GM12878 (cell line): ENCODE measurements around the gene NAA35. TPM values are rescaled to one million over a fixed set of nuclear protein-coding genes. Genes with fewer than 3 reads are reported as not detected.

Source experiments
- ATAC-seq: fragments of 200-7000 bp; cut with Tn5 transposase; 3 replicates; pipeline ENCODE4 v1.9.1; 2020; ENCODE audit warnings: mild to moderate bottlenecking, moderate library complexity
- BruUV-seq: library from RNA; stranded (reverse); fragments of 400-500 nt; replicated peaks from 2 replicates; lab custom pipeline; 2021; lab: Mats Ljungman, UMichigan
- CTCF ChIA-PET: fragments of 300-600 bp; sonication (Branson Sonifier 250); formaldehyde crosslinking; extraction: SDS; loops from one replicate; lab custom pipeline; 2021; ENCODE audit warnings: inconsistent platforms; lab: Yijun Ruan, JAX
- POLR2A ChIA-PET: fragments of 350-600 bp; formaldehyde crosslinking; extraction: SDS; loops from one replicate; lab custom pipeline; 2021; ENCODE audit warnings: inconsistent platforms; lab: Charles Lee
- RAD21 ChIA-PET: fragments of 300-600 bp; sonication (Branson Sonifier 250); formaldehyde crosslinking; loops from one replicate; lab custom pipeline; 2023; ENCODE audit warnings: antibody characterized with exemption; ENCODE audit not compliant: unreplicated experiment; lab: Charles Lee
- SMC1A ChIA-PET: fragments of 300-600 bp; sonication (Branson Sonifier 250); formaldehyde crosslinking; loops from one replicate; lab custom pipeline; 2023; ENCODE audit not compliant: unreplicated experiment, uncharacterized antibody; lab: Charles Lee
- DNase-seq: peaks from one replicate; pipeline ENCODE4 v3.0.0-alpha.2; 2011; ENCODE audit warnings: low read depth, low spot score
- FAIRE-seq: peaks from 3 replicates; lab custom pipeline; 2011; peaks lifted over from hg19 to GRCh38; lab: Jason Lieb, UNC
- H2AFZ ChIP-seq: 2 replicates; pipeline ENCODE4 v1.6.0; 2011; ENCODE audit warnings: low read depth, low read length, control low read depth; ENCODE audit not compliant: control insufficient read depth
- H3K27ac ChIP-seq: 2 replicates; pipeline ENCODE4 v1.5.1; 2011; ENCODE audit warnings: control low read depth; ENCODE audit not compliant: control insufficient read depth, insufficient read depth
- H3K27me3 ChIP-seq, 2 experiments: replicated peaks in 1 of 2; 2 replicates each; pipeline versions ENCODE4 v1.6.0 to v1.6.1; 2011; ENCODE audit warnings: low read length in 1 of 2; ENCODE audit not compliant: control insufficient read depth in 2 of 2, insufficient read depth in 2 of 2
- H3K36me3 ChIP-seq, 2 experiments: 2 replicates each; pipeline ENCODE4 v1.5.1; 2011; ENCODE audit warnings: low read length in 1 of 2; ENCODE audit not compliant: control insufficient read depth in 2 of 2, insufficient read depth in 2 of 2
- H3K4me1 ChIP-seq: 2 replicates; pipeline ENCODE4 v1.6.1; 2011; ENCODE audit warnings: mild to moderate bottlenecking, low read length, moderate library complexity, mixed read lengths; ENCODE audit not compliant: control insufficient read depth, insufficient read depth
- H3K4me2 ChIP-seq: 2 replicates; pipeline ENCODE4 v1.6.0; 2011; ENCODE audit warnings: control low read depth; ENCODE audit not compliant: control insufficient read depth, insufficient read depth
- H3K4me3 ChIP-seq: fragments of 200-600 bp; sonication (generic); 2 replicates; pipeline ENCODE4 v1.5.1; 2016
- H3K79me2 ChIP-seq: 2 replicates; pipeline ENCODE4 v1.6.0; 2011; ENCODE audit warnings: low read length; ENCODE audit not compliant: control insufficient read depth, insufficient read depth
- H3K9ac ChIP-seq: 2 replicates; pipeline ENCODE4 v1.8.0; 2011; ENCODE audit warnings: low read length, control low read depth, mixed read lengths; ENCODE audit not compliant: control insufficient read depth, insufficient read depth
- H3K9me3 ChIP-seq: replicated peaks from 3 replicates; pipeline ENCODE4 v1.5.1; 2011; ENCODE audit warnings: mild to moderate bottlenecking, low read length; ENCODE audit not compliant: control insufficient read depth, insufficient read depth
- H4K20me1 ChIP-seq: 2 replicates; pipeline ENCODE4 v1.6.0; 2011; ENCODE audit not compliant: control insufficient read depth, insufficient read depth
- CHD4 ChIP-seq: fragments of 200-600 bp; sonication (generic); IDR thresholded peaks from 2 replicates; pipeline ENCODE4 v1.6.1; 2016; ENCODE audit warnings: mild to moderate bottlenecking
- CTCF ChIP-seq, 3 experiments: IDR thresholded peaks in 2 of 3; conservative IDR thresholded peaks in 1 of 3; 2 replicates each; pipeline ENCODE4 v1.5.1; 2011; ENCODE audit warnings: low read depth in 3 of 3, low read length in 3 of 3, mild to moderate bottlenecking in 3 of 3, control low read depth in 2 of 3, moderate library complexity in 2 of 3, inconsistent platforms in 1 of 3, mixed read lengths in 1 of 3; ENCODE audit not compliant: control insufficient read depth in 2 of 3, insufficient read depth in 1 of 3; ENCODE audit errors: extremely low read depth in 1 of 3
- ELK1 ChIP-seq: IDR thresholded peaks from 2 replicates; pipeline ENCODE4 v1.6.1; 2012; ENCODE audit warnings: low read depth, low read length, improper control_type of control experiment
- MTA3 ChIP-seq: IDR thresholded peaks from 2 replicates; pipeline ENCODE4 v1.6.1; 2012; ENCODE audit warnings: low read length, inconsistent platforms, borderline replicate concordance
- NFXL1 ChIP-seq: fragments of 450-650 bp; IDR thresholded peaks from 2 replicates; pipeline ENCODE4 v1.6.1; 2017; ENCODE audit warnings: antibody characterized with exemption, mild to moderate bottlenecking, borderline replicate concordance
- NFYA ChIP-seq: IDR thresholded peaks from 2 replicates; pipeline ENCODE4 v1.6.1; 2011; ENCODE audit warnings: low read depth, mild to moderate bottlenecking, low read length, improper control_type of control experiment, borderline replicate concordance
- RB1 ChIP-seq: fragments of 450-650 bp; formaldehyde crosslinking; IDR thresholded peaks from 2 replicates; pipeline ENCODE4 v1.6.1; 2017; ENCODE audit warnings: mild to moderate bottlenecking, borderline replicate concordance
- TAF1 ChIP-seq: IDR thresholded peaks from 2 replicates; pipeline ENCODE4 v1.6.1; 2011; ENCODE audit warnings: mild to moderate bottlenecking, low read depth, low read length, borderline replicate concordance
- TCF3 ChIP-seq: IDR thresholded peaks from 2 replicates; pipeline ENCODE4 v1.6.1; 2012; ENCODE audit warnings: low read depth, mild to moderate bottlenecking, low read length, borderline replicate concordance; ENCODE audit not compliant: insufficient read depth
- YBX1 ChIP-seq: fragments of 450-650 bp; IDR thresholded peaks from 2 replicates; pipeline ENCODE4 v1.6.1; 2016; ENCODE audit warnings: antibody characterized with exemption
- ZBTB4 ChIP-seq: fragments of 450-650 bp; formaldehyde crosslinking; IDR thresholded peaks from 2 replicates; pipeline ENCODE4 v1.4.0; 2022; ENCODE audit warnings: mild to moderate bottlenecking, moderate library complexity
- WGBS: methylation state at CpG from one replicate; pipeline ENCODE4 v1.1.6; 2016; ENCODE audit warnings: low lambda C conversion rate; ENCODE audit not compliant: insufficient replicate concordance, insufficient coverage; ENCODE audit errors: missing lambda C conversion rate; 5-methylcytosine and 5-hydroxymethylcytosine counted together
- in situ Hi-C: fragments of 300-500 bp; cut with MboI; formaldehyde crosslinking; loops from 9 replicates; pipeline ENCODE4 v1.14.3; 2018; ENCODE audit warnings: mixed read lengths
- intact Hi-C: fragments of 100-400 bp; cut with micrococcal nuclease; formaldehyde crosslinking; loops from one replicate; pipeline ENCODE4 v1.14.2; 2022; ENCODE audit not compliant: unreplicated experiment
- polyA plus RNA-seq, 11 experiments: library from polyadenylated mRNA; depleted of rRNA in 4 of 11; unstranded in 6 of 11; stranded (reverse) in 5 of 11; fragments of >200 nt; fragmentation: Nextera tagmentation in 4 of 11; fragmentation: Illumina TruSeq in 1 of 11; extraction: Ambion mirVana in 4 of 11; extraction: Trizol in 1 of 11; gene quantifications; 1 replicate in 1 of 11; 2 replicates in 10 of 11; pipeline versions ENCODE4 v1.2.1 to v1.2.3, GENCODE V29; 2011 to 2016; ENCODE audit warnings: inconsistent platforms in 2 of 11, missing spikeins in 2 of 11, low read depth in 1 of 11
- total RNA-seq, 4 experiments: library from RNA; depleted of rRNA in 3 of 4; stranded (reverse); fragments of >200 nt in 3 of 4; fragmentation: Illumina TruSeq in 1 of 4; extraction: Trizol in 1 of 4; gene quantifications; 2 replicates each; pipeline versions ENCODE4 v1.2.1 to v1.2.3, GENCODE V29; 2013 to 2021

The NAA35 gene
- total and polyA plus RNA-seq, 10 of the 15 experiments (the other 5 are each of a cell fraction or from before 2014, with no cell fraction given) = 15.5 to 38.0 (median 26.9) TPM

- RAD21 ChIA-PET = no interaction called here
- CTCF ChIA-PET = interaction anchor here (0.6 kb wide), 1 partner anchor 15 kb away, joined by 3 read pairs; no protein-coding TSS in a partner anchor
- H3K4me3 ChIP-seq = no peak overlapping the region
- no peak overlapping the region for H3K4me2 ChIP-seq
- no peaks in the 10 kb centered on the region for H3K27me3 ChIP-seq
- DNase-seq (no peak), FAIRE-seq (no peak), ATAC-seq (no peak)
- SMC1A ChIA-PET = no interaction called here
- no peaks in the 10 kb centered on the region for H3K9me3 ChIP-seq
- no peaks in the 10 kb centered on the region for H4K20me1 ChIP-seq
- no peak overlapping the region for H2AFZ ChIP-seq
- H3K79me2 ChIP-seq = no peaks in the 10 kb centered on the region
- H3K27ac ChIP-seq = no peak overlapping the region
- no peak for TF ChIP-seq ZBTB4 (CRISPR knock-in tag)
- intact Hi-C loops = no loop called here
- WGBS = 79% methylated on average over 3 of the region's 3 CpGs
- POLR2A ChIA-PET = no interaction called here
- BruUV-seq = no TSS peak
- peaks cover 0 to 6% of the 10 kb centered on the region in 2 experiments; a peak in 2 of 4 replicates for H3K36me3 ChIP-seq
- in situ Hi-C loops = no loop called here
- H3K9ac ChIP-seq = no peak overlapping the region
- H3K4me1 ChIP-seq = no peaks in the 10 kb centered on the region; the same call in 1 of the 2 replicates
Measured at GRCh38 chr9:85987236-85987635, 46.3 kb downstream of the NAA35 start.

GRCh38 chr9:85994191-85994590 lies 53.2 kb downstream of the NAA35 start:
- Histone ChIP-seq H3K79me2 (no peaks in the 10 kb centered on the region), H3K27me3 (no peaks in the 10 kb centered on the region), H3K4me3 (no peak overlapping the region), H3K9me3 (no peaks in the 10 kb centered on the region), H2AFZ (no peak overlapping the region), H3K4me1 (no peaks in the 10 kb centered on the region), H3K27ac (no peak overlapping the region), H4K20me1 (no peaks in the 10 kb centered on the region), H3K9ac (no peak overlapping the region), H3K36me3 (peaks cover 3 to 18% of the 10 kb centered on the region in 2 experiments), H3K4me2 (no peak overlapping the region)
- in situ Hi-C loops (no loop called here), intact Hi-C loops (no loop called here)
- BruUV-seq = no TSS peak
- ChIA-PET RAD21 (no interaction called here), POLR2A (no interaction called here), SMC1A (no interaction called here), CTCF (no interaction called here)
- FAIRE-seq (peak; percentile 59), ATAC-seq (no peak), DNase-seq (no peak)
- WGBS = 100% methylated on average over 2 of the region's 2 CpGs
- TF ChIP-seq CHD4 (no peak), YBX1 (no peak), NFYA (no peak), CTCF (IDR thresholded peaks at IDR 0.05 in 2 of 3, conservative IDR thresholded peaks at IDR 0.05 in 1 of 3; ENCODE audit: control insufficient read depth in 2 of 3, extremely low read depth in 1 of 3, insufficient read depth in 1 of 3, low read depth in 3 of 3, low read length in 3 of 3) (no peak), NFXL1 (no peak), TCF3 (no peak), ELK1 (no peak), MTA3 (no peak), RB1 (no peak), TAF1 (no peak)
